HUDEP-2 (cell line): ENCODE results near the gene EVL.
A peak's percentile ranks its signal among the peaks of the same experiment; 100 is the strongest.
"Not testable (repeated sequence)": the region's sequence is repeated elsewhere in the genome, so short reads cannot be mapped to it uniquely, and the experiment has no call there.

ENCODE experiments used
- DNase-seq, 76 experiments: peaks; one replicate each; lab custom pipeline; 2025; ENCODE audit not compliant: unreplicated experiment in 76 of 76; lab: John Stamatoyannopoulos, UW

EVL gene

DNA sequence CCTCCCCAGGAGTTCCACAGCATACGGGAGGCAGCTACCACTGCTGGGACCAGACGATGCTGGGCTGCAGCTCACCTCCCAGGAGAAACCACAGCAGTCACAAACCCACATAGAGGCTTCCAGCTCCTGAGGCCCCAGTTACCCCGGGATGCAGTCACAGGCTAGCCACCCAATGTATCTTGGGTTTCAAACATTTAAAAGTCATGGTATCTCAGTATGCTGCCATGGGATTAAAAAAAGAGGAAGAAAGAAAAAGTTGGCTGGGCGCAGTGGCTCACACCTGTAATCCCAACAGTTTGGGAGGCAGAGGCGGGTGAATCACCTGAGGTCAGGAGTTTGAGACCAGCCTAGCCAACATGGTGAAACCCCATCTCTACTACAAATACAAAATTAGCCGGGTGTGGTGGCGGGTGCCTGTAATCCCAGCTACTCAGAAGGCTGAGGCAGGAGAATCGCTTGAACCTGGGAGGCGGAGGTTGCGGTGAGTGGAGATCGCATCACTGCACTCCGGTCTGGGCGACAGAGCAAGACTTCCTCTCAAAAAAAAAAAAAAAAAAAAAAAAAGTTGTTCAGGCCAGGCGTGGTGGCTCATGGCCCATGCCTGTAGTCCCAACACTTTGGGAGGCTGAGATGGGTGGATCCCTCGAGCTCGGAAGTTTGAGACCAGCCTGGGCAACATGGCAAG, 92.5 kb downstream of the EVL start:
- not testable (repeated sequence) for DNase-seq

DNA sequence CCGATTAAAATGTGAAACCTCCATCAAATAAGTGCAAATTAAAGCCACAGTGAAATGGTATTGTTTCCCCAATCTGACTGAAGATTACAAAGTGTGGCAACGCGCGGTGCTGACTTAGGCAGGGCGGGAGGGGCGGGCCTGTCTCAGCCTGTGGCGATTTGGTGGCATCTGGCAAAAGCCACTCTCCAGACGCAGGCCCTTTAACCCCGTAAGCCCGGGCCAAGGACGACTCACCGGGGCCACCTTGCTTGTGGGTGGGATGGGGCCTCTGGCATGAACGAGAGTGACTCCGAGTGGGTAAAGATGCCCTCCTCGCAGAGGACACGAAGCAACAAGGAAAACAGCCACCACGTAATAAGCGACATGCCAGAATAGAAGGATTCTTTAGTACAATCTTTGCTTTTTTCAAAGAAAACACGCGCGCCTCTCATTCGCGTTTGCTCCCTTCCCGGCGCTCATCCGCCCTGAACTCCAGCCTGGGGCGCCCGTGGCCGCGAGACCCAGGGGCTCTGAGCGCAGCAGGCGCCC, 93.4 kb downstream of the EVL start:
- DNase-seq, result no peak

DNA sequence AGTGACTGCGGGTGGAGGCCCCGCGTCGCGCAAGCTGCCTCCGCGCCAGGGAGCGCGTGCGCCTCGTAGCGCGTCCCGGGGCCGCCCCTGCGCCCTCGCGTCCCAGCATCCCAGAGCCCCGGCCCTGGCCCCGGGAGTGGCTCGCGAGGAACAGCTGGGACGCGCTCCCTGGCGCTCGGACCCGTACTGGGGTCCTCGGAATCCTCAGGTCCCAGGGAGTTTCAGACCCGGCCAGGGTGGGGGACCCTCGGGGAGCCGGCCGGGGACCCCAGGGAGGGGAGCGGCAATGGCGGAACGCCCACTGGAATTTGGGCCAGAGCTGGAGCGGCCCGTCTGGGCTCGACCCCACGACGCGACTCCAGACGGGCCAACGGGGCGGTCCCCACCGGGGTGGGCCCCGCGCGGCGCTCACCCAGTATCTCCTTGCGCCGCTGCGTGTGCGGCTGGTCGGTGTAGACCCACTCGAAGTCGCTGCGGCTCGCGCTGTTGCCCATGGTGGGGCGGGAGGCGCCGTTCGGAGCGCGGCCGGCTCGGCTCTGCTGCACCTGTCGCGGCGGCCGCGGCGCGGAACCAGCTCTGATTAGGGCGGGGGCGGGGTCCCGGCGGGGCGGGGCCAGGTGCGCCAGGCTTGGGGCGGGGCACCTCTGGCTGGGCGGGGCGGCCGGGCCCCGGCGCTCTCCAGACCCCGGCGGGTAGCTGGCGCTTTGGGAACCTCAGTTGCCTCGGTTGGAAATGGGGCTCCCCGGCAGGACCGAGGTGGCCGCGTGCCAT, 94.1 kb downstream of the EVL start, which contains the start of gene DEGS2:
DEGS2 (minus strand) TSS at position 552 of the 771 bp plus-strand sequence; CDS start at position 494, 58 bp downstream.
- DNase-seq, result no peak

DNA sequence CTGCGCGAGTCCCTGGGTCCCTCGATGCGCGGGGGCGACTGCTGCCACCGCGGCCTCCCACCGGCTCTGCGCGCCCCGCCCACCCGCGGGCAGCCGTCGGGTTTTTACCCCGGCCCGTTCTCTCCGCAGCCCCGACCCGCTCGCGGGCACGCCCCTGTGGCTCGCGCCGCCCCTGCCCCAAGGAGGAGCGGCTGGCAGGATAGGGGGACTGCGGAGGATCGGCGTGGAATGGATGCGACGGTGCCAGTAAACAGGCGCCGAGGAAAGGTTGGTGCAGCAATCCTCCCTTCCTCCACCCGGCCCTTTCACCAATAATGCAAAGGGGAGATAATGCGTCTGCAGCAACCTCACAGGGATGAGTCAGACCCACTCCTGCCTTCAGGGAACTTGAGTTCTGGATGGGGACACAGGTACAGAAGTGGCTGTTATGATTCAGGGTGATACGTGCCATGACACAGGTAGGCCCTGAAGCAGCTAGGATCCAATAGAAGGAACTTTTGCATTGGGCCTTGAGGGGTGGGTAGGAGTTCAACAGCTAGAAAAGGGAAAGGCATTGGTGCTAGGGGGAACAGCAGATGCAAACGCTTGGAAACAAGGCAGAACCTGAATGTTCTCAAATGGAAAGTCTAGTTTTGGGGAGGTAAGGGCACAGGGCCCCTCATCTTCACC, 94.8 kb downstream of the EVL start:
- DNase-seq, result no peak

DNA sequence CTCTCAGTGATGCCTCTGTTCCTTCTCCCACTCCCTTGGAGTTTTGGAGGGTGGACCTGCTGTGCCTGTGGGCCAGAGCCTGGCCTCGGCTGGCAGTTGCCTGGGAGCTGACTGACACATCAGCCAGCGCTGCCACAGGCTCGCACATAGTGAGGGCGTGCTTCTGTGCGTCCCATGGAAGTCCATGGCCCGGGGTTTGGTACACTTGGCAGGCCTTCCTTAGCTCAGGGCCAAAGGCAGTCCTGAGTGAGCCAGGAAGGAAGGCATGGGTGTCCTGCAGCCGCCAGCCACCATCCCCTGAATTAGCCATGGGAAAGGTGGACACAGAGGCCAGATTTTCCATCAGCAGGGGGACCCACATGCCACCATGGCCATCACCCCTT, 95.3 kb downstream of the EVL start:
- DNase-seq, result no peak

DNA sequence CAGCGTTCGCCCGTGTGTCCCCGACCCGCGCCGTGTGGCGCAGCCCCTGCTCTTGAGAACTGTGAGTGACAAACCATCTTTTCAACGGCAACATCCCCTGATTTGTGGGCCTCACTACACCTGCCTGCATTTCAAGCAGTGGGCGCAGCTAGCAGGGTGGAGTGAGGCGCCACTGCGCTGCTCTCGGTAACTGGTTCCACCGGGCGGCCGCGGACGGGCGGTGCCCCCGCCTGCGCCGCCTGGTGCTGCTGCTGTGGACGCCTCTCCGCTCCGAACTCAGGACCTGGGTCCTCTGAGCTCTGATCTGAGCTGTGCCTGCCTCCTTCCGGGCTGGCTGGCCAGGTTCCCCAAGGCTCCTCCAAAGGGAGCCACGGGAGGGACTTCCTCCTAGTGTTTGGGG, 100.2 kb downstream of the EVL start:
- DNase-seq, result peak in 29 of 76 experiments; percentile 12 to 52 (median 31)

DNA sequence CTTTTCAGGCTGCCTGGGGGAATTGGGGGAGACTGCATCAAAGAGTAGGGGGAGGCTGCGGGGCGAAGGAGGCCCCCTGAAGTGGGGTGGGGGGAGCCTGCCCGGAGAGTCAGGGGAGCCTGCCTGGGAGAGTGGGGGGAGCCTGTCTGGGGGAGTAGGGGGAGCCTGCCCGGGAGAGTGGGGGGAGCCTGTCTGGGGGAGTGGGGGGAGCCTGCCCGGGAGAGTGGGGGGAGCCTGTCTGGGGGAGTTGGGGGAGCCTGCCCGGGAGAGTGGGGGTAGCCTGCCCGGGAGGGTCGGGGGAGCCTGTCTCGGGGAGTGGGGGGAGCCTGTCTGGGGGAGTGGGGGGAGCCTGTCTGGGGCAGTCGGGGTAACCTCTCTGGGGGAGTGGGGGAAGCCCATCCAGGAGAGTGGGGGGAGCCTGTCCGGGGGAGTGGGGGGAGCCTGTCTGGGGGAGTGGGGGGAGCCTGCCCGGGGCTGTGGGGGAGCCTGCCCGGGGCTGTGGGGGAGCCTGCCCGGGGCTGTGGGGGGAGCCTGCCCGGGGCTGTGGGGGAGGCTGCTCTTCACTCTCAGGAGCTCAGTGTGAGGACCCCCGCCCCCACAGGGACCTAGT, 100.7 kb downstream of the EVL start:
- DNase-seq, result peak in 12 of 76 experiments; percentile 28 to 51 (median 44)

DNA sequence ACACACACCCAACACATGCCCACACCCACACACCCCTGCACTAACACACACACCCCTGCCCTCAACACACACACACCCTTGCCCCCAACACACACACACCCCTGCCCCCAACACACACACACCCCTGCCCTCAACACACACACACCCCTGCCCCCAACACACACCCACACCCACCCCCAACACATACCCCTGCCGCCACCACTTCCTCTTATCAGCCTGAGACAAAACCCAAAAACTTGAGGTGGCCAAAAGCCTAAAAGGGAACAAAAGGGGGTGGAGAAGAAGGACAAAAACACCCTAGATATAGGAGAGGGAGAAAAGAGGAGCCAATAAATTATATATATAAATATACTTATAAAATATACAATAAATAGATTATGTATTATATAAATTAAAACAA, 103.3 kb downstream of the EVL start:
- peak in 60 of 76 experiments; percentile 7 to 79 (median 50) for DNase-seq

DNA sequence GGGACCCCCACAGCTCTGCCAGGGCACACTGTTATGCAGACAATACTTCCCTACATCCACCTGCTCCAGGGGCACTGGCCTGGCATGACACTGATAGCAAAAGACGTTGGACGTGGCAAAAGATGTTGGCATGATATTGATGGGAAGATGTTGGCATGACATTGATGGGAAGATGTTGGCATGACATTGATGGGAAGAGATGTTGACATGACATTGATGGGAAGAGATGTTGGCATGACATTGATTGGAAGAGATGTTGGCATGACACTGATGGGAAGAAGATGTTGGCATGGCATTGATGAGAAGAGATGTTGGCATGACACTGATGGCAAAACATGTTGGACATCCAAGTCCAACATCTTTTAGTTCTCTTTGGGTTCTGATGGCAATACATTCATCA, 105.7 kb downstream of the EVL start:
- no peak for DNase-seq

DNA sequence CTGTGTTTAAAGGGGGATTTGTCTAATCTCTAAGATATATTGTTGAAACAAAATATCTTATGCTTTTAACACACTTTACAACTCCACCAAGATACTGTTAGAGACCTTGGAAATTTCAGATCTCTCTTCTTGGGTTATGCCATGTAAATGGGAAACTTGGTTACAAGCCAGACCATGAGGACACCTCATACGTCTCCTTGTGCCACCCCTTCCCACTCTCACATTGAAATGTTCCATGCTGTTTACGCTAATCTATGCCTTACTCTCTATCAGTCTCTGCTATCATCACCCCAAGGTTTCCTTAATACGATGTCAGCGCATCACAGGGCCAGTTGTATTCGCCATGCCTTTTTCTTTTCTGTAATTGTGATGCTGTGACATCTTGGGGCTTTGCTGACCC, 107.6 kb downstream of the EVL start:
- no peak for DNase-seq

DNA sequence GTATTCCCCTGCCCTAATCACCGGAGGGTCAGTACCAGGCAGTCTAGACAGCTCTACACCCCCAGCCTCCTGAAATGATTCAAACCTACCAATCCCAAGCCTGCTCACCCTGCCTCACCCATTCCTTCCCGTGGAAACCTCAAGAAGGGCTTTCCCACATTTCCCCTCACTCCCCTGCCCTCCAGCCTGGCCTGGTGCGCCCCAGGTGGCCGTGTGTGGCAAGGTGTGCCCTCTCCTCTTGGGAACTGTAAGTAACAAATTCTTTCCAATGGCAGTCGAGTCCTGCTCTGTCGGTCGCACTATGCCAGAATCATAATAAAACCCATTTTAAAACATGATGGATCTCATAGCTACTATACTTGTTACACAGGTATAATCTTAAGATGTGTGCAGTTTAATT, 108.1 kb downstream of the EVL start:
- no peak for DNase-seq

DNA sequence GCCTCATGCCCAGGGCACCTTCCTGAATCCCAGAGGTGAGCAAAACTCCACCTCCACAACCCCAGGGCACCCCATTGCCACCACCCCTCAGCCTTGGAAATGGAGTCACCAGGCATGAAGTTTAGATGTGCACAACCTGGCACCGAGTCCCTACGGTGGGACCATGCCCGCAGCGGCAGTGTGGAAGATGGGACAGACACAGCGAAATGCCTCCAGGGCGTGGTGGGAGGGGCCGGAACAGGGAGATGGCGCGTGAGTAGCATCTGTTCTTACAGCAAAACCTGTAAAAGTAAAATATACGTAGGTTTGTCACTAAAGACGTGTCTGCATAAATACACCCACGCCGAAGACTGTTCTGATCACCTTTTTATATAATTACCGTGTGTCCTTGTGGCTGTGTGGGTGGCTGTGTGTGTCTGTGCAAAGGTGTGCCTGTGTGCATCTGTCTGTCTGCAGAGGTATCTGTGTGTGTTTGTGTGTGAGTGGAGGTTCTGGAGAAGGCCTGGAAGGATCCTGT, 111.6 kb downstream of the EVL start:
- no peak for DNase-seq

DNA sequence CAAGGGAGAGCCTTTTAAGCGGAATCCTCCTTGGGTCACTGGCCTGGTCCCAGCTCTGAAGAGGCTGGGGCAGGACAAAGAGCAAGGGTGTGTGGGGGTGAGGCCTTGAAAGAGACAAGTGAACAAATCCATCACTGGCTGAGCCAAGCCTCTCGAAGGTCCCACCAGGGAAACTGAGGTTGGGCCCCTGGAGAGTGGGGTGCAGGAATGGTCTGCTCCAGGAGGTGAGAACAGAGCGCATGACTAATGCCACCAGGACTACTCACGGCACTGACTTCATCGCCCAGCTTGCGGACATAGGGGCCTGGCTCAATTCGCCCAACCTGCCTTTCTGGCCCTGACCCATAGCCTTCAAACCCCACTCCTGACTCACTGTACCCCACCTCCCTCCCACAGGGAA, 113.5 kb downstream of the EVL start:
- no peak for DNase-seq

DNA sequence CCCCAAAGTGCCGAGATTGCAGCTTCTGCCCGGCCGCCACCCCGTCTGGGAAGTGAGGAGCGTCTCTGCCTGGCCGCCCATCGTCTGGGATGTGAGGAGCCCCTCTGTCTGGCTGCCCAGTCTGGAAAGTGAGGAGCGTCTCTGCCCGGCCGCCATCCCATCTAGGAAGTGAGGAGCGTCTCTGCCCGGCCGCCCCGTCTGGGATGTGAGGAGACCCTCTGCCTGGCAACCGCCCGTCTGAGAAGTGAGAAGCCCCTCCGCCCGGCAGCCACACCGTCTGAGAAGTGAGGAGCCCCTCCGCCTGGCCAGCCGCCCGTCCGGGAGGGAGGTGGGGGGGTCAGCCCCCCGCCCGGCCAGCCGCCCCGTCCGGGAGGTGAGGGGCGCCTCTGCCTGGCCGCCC, 115.4 kb downstream of the EVL start:
- not testable (repeated sequence) for DNase-seq

DNA sequence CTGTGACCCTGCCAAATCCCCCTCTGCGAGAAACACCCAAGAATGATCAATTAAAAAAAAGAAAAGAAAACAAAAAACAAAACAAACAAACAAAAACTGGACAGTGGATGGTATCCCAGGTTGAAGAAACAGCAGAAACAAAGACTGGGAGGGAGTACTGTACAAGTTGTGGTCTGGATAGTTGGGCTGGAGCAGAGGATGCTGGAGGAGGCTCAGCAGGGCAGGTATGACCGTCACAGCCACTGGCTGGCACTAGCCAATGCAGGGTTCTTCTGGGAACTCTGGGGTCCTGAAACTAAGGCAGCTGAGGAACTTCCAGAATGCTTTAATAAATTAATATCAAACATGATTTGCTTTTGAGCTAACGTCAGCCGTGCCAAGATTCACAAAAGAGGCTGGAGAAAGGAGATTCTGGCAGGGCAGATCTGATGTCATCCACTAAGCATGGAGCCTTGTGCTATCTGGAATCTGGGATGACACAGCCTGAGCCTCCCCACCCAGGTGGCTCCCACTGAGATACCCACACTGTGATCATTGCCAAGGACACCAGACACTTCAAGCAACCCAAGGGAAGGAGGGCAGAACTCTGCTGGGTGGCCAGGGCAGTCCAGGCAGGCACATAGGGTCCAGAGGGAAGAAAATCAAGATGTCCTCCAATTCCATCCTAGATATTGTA, 116.8 kb downstream of the EVL start:
- peak in 3 of 76 experiments; percentile 4 to 11 (median 6) for DNase-seq

DNA sequence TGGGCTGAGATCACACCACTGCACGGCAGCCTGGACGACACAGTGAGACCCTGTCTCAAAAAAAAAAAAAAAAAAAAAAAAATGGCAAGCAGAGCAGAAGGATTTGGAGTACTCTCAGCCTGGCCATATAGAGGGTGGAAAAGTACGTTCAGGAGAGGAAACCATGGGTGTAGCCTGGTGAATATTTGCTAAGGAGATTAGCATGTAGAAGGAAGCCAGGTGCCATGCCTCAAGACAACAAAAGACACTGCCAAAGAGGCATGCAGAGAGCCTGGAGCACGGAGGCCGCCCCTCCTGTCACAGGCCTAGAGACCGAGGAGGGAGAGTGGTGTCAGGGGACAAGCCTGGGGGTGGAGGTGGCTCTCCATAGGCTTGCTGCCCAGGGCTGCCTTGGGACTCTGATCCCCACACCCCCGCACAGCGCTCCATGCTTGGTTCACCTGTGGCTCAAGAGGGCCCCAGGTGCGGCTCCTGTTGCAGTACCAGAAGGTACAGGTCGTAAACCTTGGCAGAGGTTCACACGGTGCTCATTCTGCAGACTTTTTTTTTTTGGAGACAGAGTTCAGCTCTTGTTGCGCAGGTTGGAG, 122.1 kb downstream of the EVL start:
- DNase-seq, result no peak

DNA sequence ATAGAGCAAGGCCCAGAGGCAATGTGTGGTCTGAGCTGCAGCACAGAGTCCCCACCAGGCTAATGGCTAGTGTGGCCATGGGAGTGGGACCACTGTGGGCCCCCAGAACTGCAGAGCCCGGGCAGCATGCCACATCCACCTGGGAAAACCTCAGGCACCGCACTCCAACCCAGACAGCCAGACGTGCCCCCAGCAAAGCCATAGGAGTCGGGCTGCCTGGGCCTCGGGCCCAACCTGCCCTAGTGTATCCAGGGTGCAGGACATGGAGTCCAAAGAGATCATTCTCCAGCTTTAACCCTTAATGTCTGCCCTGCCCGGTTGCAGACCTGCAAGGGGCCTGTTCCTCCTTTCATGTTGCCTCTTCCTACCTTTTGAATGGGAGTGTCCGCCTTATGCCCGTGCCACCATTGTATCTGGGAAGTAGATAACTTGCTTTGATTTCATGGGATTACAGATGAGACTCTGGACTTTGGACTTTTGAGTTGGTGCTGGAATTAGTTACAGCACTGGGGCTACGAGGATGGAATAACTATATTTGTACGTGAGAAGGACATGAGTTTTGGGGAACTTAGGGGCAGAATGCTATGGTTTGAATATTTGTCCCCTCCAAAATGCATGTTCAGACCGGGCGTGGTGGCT, 123.3 kb downstream of the EVL start:
- no peak for DNase-seq

DNA sequence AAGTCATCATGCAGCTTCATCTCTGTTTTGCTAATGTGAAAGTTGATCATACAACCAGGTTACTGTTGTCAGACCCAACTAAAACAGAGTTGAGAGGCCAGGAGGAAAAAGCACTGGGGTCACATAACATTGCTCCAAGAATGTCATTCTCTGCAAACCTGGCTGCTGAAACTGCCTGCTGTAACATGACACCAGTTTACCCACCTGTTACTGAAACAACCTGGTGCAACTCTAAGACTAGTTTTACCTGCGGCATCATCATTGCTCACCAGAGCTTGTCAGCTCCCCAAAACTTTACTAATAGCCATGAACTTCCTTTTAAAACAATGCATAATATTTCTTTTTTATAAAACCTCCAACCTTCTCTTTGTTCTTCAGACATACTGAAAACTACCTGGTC, 124.9 kb downstream of the EVL start:
- DNase-seq, result no peak

DNA sequence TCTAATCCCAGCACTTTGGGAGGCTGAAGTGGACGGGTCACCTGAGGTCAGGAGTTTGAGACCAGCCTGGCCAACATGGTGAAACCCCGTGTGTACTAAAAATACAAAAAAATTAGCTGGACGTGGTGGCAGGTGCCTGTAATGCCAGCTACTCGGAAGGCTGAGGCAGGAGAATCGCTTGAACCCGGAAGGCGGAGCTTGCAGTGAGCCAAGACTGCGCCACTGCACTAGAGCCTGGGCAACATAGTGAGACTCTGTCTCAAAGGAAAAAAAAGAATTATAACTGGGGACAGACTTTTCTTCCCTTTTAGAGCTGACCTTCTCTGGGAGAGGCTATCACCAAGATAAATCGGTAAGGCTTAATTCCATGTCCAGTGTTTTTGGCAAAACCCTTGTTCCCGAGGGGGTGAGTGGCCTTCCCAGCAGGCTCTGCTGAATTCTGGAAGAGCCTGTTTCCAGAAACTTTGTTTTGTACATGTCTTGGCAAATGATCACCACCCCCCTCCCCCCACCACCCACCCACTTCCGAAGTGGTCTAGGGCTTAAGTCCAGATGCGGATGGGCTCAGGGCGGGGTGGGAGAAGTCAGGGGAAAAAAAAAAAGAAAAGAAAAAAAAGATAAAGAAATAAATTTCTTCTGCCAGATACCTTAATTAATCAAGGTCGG, 126.5 kb downstream of the EVL start:
- no peak for DNase-seq
